Measurements from ENCODE around the gene CHRNA1.
A peak's percentile ranks its signal among the peaks of the same experiment; 100 is the strongest.

The CHRNA1 gene

DNA sequence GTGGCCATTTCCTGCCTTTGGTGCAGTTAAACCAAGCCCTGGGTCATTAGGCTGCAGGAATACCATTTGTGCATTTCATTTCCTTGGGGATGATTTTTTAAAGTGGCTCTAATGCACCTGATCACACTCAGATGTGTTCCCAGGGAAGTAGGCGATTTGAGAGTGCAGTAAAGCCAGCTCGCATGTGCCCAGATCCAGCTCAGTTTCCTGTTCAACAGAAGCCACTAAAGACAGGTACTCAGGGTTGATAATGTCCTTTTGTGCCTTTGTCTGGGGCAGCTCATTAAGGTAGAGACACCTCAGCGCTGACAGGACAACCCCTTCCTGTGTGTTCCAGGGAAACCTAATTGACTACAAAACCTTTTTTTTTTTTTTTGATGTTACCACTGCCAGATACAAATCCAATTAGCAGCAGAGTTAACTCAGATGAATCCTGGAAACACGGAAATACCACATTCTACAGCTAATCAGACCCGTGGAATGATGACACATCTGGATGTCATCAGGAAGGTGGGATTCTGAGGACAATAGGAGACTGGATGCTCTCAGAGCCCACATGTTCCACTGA is 15.2 kb upstream of the CHRNA1 start:
- no peak for DNase-seq (ENCODE audit: low spot score in 2 of 2)
- H3K9me3 Mint-ChIP-seq = no peaks in the 10 kb centered on the region
- H3K27ac Mint-ChIP-seq (ENCODE audit: low read depth) = peak overlapping the region; percentile 91
- peaks cover 25% of the 10 kb centered on the region for H3K4me1 Mint-ChIP-seq
- H3K4me3 Mint-ChIP-seq = peak overlapping the region; percentile 40
- no peaks in the 10 kb centered on the region for H3K27me3 Mint-ChIP-seq
- peaks cover 14% of the 10 kb centered on the region for H3K36me3 Mint-ChIP-seq (ENCODE audit: insufficient read depth)
- no peak for ATAC-seq (replicated peaks; ENCODE audit: extremely low read depth, poor library complexity, severe bottlenecking)

DNA sequence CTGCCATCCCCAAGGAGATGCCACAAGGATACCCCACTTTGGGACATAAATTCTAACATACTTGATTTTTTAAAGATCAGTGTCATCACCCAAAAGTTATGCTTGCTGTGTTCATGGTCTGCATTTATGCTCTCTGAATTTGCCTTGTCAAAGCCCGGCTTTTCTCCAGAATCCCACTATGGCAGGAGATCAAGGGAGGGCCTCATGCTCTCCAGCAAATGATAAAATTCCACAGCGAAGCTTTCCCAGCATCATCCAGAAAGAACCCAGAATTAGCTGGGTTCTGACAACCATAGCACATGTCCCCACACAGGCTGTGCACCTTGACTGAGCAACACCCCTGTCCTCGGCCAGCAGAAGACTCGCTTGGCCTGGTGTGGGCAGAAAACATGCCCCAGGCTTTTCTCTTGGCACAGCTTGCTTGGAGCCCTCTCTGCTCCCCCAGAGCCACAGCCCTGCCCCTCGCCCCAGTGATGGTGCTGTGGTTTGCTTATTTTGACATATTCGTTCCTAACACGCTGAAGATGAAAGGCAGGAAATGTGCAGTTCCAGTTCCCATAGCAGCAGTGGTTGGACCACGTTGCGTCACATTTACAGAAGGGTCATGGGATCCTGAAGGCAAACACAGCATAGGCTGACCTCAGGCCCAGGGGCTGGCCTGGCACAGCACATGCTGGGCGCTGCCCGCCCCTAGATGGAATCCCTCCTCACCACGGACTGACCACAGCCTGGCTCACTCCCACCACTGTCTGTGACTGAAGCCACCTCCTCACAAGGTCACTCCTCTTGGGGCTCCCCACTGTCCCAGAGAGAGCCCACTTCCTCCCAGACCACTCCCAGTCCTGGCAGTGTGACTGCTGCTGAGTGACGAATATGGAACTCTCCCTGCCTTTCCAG is 14.1 kb upstream of the CHRNA1 start:
- Mint-ChIP-seq H3K36me3 (ENCODE audit: insufficient read depth) (peaks cover 14% of the 10 kb centered on the region), H3K27ac (ENCODE audit: low read depth) (peak overlapping the region; percentile 91), H3K4me3 (peak overlapping the region; percentile 40), H3K4me1 (peaks cover 25% of the 10 kb centered on the region), H3K9me3 (no peaks in the 10 kb centered on the region), H3K27me3 (no peaks in the 10 kb centered on the region)
- ATAC-seq (replicated peaks; ENCODE audit: extremely low read depth, poor library complexity, severe bottlenecking) = peak; percentile 95
- DNase-seq (ENCODE audit: low spot score in 2 of 2) = peak; percentile 64 to 87

DNA sequence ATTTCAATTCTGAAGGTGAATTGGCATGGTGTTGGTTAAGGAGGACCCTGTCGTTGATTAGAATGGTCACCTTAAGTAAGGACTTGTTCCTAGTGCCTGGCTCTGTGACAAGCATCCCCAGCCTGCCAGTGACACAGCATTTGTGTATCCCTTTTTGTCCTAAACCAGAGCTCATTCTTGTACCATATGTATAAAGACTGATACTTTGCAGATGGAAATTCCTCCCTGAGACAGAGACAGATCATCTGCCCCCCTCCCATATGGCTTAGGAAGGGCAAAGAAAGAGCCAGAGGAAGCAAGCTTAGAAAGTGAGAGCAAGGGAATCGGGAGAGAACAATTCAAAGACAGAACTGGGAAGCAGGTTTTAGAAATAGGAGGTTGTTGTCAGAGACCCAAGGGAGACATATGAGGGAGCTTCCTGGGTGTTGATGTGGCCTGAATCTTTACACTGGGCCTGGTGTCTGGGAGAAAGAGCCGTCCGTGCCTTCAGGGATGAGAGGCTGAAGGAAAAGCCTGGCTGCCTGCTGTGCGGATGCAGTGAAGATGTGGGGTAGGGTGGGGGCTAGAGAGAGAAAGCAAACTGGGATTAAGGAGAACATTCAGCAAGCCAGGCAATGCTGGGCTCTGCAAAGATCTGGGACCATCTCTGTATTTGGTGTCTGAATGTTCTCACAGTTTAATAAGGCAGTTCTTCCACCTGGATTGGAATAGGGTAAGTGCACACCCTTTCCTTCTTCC is 13.2 kb upstream of the CHRNA1 start:
- H3K4me3 Mint-ChIP-seq = peak overlapping the region; percentile 12

DNA sequence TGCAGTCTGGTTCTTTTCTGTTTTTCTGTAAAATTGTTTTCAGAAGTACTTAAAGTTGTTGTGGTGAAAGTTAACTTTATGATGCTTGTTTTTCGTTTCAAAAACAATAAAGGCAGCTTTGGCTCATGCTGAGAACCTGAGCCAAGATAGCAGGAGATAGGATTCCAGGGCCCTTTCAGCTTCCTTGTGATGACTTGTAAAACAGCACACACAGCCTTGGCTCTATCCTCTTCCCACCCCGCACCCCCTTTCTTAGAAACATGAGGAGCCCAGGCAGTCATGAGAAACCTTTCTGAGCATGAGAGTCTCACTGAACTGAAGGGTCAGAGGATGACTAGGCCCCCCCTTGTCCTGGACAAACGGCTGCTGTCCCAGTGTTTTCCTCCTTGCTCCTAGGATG is 12.4 kb upstream of the CHRNA1 start:
- H3K4me1 Mint-ChIP-seq = peaks cover 25% of the 10 kb centered on the region
- no peaks in the 10 kb centered on the region for H3K9me3 Mint-ChIP-seq
- peak overlapping the region; percentile 38 for H3K27ac Mint-ChIP-seq (ENCODE audit: low read depth)

More for the DNA sequence above, 13.2 kb upstream of the CHRNA1 start:
- Mint-ChIP-seq H3K36me3 (ENCODE audit: insufficient read depth) (peaks cover 14% of the 10 kb centered on the region), H3K27me3 (no peaks in the 10 kb centered on the region), H3K27ac (ENCODE audit: low read depth) (peak overlapping the region; percentile 91), H3K9me3 (no peaks in the 10 kb centered on the region), H3K4me1 (peaks cover 25% of the 10 kb centered on the region)
- no peak for ATAC-seq (replicated peaks; ENCODE audit: extremely low read depth, poor library complexity, severe bottlenecking)
- no peak for DNase-seq (ENCODE audit: low spot score in 2 of 2)

GRCh38 chr2:174776223-174776622 is 12.0 kb upstream of the CHRNA1 start:
- Mint-ChIP-seq H3K36me3 (ENCODE audit: insufficient read depth) (peaks cover 14% of the 10 kb centered on the region), H3K4me1 (peaks cover 25% of the 10 kb centered on the region), H3K27me3 (no peaks in the 10 kb centered on the region), H3K4me3 (no peak overlapping the region), H3K9me3 (no peaks in the 10 kb centered on the region), H3K27ac (ENCODE audit: low read depth) (peak overlapping the region; percentile 38)
- no peak for DNase-seq (ENCODE audit: low spot score in 2 of 2)
- ATAC-seq (replicated peaks; ENCODE audit: extremely low read depth, poor library complexity, severe bottlenecking) = no peak

More for the DNA sequence above, 12.4 kb upstream of the CHRNA1 start:
- Mint-ChIP-seq H3K36me3 (ENCODE audit: insufficient read depth) (peaks cover 14% of the 10 kb centered on the region), H3K4me3 (no peak overlapping the region), H3K27me3 (no peaks in the 10 kb centered on the region)
- DNase-seq (ENCODE audit: low spot score in 2 of 2) (no peak), ATAC-seq (replicated peaks; ENCODE audit: extremely low read depth, poor library complexity, severe bottlenecking) (no peak)

GRCh38 chr2:174775571-174775980 is 11.3 kb upstream of the CHRNA1 start:
- H3K27me3 Mint-ChIP-seq = no peaks in the 10 kb centered on the region
- peak overlapping the region; percentile 16 for H3K27ac Mint-ChIP-seq (ENCODE audit: low read depth)
- peaks cover 25% of the 10 kb centered on the region for H3K4me1 Mint-ChIP-seq
- peaks cover 14% of the 10 kb centered on the region for H3K36me3 Mint-ChIP-seq (ENCODE audit: insufficient read depth)
- ATAC-seq (replicated peaks; ENCODE audit: extremely low read depth, poor library complexity, severe bottlenecking) (no peak), DNase-seq (ENCODE audit: low spot score in 2 of 2) (no peak)
- no peak overlapping the region for H3K4me3 Mint-ChIP-seq
- H3K9me3 Mint-ChIP-seq = no peaks in the 10 kb centered on the region

DNA sequence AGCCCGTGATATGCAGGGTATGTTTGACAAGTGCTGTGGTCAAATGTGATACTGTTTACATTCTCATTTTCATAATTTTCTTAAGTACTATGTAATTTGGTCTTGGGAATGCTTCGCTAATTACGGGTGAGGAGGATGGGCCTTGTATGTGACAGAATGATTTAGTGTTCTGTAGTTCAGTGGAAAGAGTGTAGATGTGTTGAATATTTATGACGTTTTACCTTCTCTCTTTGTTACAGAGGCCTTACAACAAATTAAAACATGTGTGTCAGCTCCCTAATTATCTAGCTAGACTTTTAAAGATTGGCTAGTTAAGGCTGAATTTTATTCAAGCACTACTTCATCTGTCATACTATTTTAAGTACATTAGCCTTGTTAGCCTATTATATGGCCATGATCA is 10.6 kb upstream of the CHRNA1 start:
- Mint-ChIP-seq H3K4me1 (peaks cover 25% of the 10 kb centered on the region), H3K27ac (ENCODE audit: low read depth) (peak overlapping the region; percentile 16), H3K4me3 (no peak overlapping the region), H3K27me3 (no peaks in the 10 kb centered on the region), H3K9me3 (no peaks in the 10 kb centered on the region), H3K36me3 (ENCODE audit: insufficient read depth) (peaks cover 15% of the 10 kb centered on the region)
- ATAC-seq (replicated peaks; ENCODE audit: extremely low read depth, poor library complexity, severe bottlenecking) (no peak), DNase-seq (ENCODE audit: low spot score in 2 of 2) (no peak)

DNA sequence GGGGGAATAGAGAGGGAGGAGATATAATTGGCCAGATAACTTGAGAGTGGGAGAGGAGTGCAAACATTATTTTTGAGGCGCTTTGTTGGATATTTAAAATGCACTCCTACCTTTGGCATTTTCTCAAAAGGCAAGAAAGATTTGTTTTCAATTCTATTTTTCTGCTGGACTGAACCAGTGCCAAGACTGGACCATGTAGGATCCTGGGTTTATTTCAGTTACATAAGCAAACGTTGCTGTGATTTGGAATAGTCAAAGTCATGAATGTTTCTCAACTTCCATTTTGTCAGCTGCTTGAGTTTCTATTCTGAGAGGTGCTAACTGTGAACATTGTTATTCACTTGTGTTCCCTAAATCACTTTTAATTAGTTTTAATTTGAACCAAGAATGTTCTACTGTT is 8.9 kb upstream of the CHRNA1 start:
- no peaks in the 10 kb centered on the region for H3K9me3 Mint-ChIP-seq
- H3K27me3 Mint-ChIP-seq = no peaks in the 10 kb centered on the region
- no peak for ATAC-seq (replicated peaks; ENCODE audit: extremely low read depth, poor library complexity, severe bottlenecking)
- peaks cover 11% of the 10 kb centered on the region for H3K4me1 Mint-ChIP-seq
- DNase-seq (ENCODE audit: low spot score in 2 of 2) = no peak
- no peak overlapping the region for H3K4me3 Mint-ChIP-seq
- H3K36me3 Mint-ChIP-seq (ENCODE audit: insufficient read depth) = peaks cover 7% of the 10 kb centered on the region
- H3K27ac Mint-ChIP-seq (ENCODE audit: low read depth) = no peak overlapping the region

GRCh38 chr2:174772472-174772801 is 8.2 kb upstream of the CHRNA1 start:
- Mint-ChIP-seq H3K36me3 (ENCODE audit: insufficient read depth) (peaks cover 3% of the 10 kb centered on the region), H3K4me1 (peaks cover 3% of the 10 kb centered on the region), H3K27me3 (no peaks in the 10 kb centered on the region), H3K9me3 (no peaks in the 10 kb centered on the region), H3K27ac (ENCODE audit: low read depth) (no peak overlapping the region), H3K4me3 (no peak overlapping the region)
- no peak for DNase-seq (ENCODE audit: low spot score in 2 of 2)
- no peak for ATAC-seq (replicated peaks; ENCODE audit: extremely low read depth, poor library complexity, severe bottlenecking)

- no peaks in the 10 kb centered on the region for H3K9me3 Mint-ChIP-seq
- no peak overlapping the region for H3K27ac Mint-ChIP-seq (ENCODE audit: low read depth)
- H3K27me3 Mint-ChIP-seq = no peaks in the 10 kb centered on the region
- H3K36me3 Mint-ChIP-seq (ENCODE audit: insufficient read depth) = peaks cover 2% of the 10 kb centered on the region
- H3K4me3 Mint-ChIP-seq = no peak overlapping the region
- no peaks in the 10 kb centered on the region for H3K4me1 Mint-ChIP-seq
- no peak for ATAC-seq (replicated peaks; ENCODE audit: extremely low read depth, poor library complexity, severe bottlenecking)
- DNase-seq (ENCODE audit: low spot score in 2 of 2) = no peak
Observed at GRCh38 chr2:174771631-174772471, 7.6 kb upstream of the CHRNA1 start.

- Mint-ChIP-seq H3K27ac (ENCODE audit: low read depth) (no peak overlapping the region), H3K27me3 (no peaks in the 10 kb centered on the region), H3K9me3 (no peaks in the 10 kb centered on the region), H3K4me3 (no peak overlapping the region), H3K4me1 (no peaks in the 10 kb centered on the region), H3K36me3 (ENCODE audit: insufficient read depth) (peaks cover 2% of the 10 kb centered on the region)
- DNase-seq (ENCODE audit: low spot score in 2 of 2) (no peak), ATAC-seq (replicated peaks; ENCODE audit: extremely low read depth, poor library complexity, severe bottlenecking) (no peak)
Observed at GRCh38 chr2:174771136-174771535, 6.9 kb upstream of the CHRNA1 start.

- no peak for DNase-seq (ENCODE audit: low spot score in 2 of 2)
- Mint-ChIP-seq H3K9me3 (no peaks in the 10 kb centered on the region), H3K4me3 (no peak overlapping the region), H3K4me1 (no peaks in the 10 kb centered on the region), H3K27ac (ENCODE audit: low read depth) (no peak overlapping the region), H3K27me3 (no peaks in the 10 kb centered on the region), H3K36me3 (ENCODE audit: insufficient read depth) (peaks cover 2% of the 10 kb centered on the region)
- no peak for ATAC-seq (replicated peaks; ENCODE audit: extremely low read depth, poor library complexity, severe bottlenecking)
Observed at GRCh38 chr2:174768557-174768956, 4.3 kb upstream of the CHRNA1 start.
